Sigmoid colon (tissue), 7 donors: ENCODE results near the gene VOPP1. TPM values are rescaled to one million over a fixed set of nuclear protein-coding genes. Genes with fewer than 3 reads are reported as not detected.

Experiments used
- DNase-seq: peaks from one replicate; pipeline ENCODE4 v3.0.0-alpha.2; 2019
- H3K27ac ChIP-seq, 4 donors: fragments of 200-600 bp; sonication (generic); one replicate each; pipeline ENCODE4 v1.5.1; 2016 to 2019; ENCODE audit warnings: mild to moderate bottlenecking in 1 of 4
- H3K27me3 ChIP-seq, 3 donors: fragments of 200-600 bp; sonication (generic); one replicate each; pipeline ENCODE4 v1.5.1; 2019; ENCODE audit warnings: mild to moderate bottlenecking in 1 of 3
- H3K36me3 ChIP-seq, 4 donors: fragments of 200-600 bp; sonication (generic); one replicate each; pipeline ENCODE4 v1.5.1; 2016 to 2019
- H3K4me1 ChIP-seq, 4 donors: fragments of 200-600 bp; sonication (generic); one replicate each; pipeline ENCODE4 v1.5.1; 2017 to 2019
- H3K4me3 ChIP-seq, 4 donors: fragments of 200-600 bp; sonication (generic); one replicate each; pipeline ENCODE4 v1.5.1; 2017 to 2019; ENCODE audit warnings: mild to moderate bottlenecking in 2 of 4, moderate library complexity in 1 of 4
- H3K9me3 ChIP-seq, 4 donors: fragments of 200-600 bp in 3 of 4; sonication (generic) in 3 of 4; one replicate each; pipeline versions ENCODE4 v1.5.1 to v1.6.1; 2013 to 2019
- EP300 ChIP-seq, 4 donors: sonication (generic); formaldehyde crosslinking; IDR thresholded peaks; one replicate each; pipeline ENCODE4 v1.6.1; 2017; ENCODE audit warnings: antibody characterized with exemption in 4 of 4
- POLR2A ChIP-seq, 2 donors: fragments of 450-650 bp; IDR thresholded peaks; one replicate each; pipeline ENCODE4 v1.6.1; 2016; ENCODE audit warnings: antibody characterized with exemption in 2 of 2, mild to moderate bottlenecking in 2 of 2, moderate library complexity in 2 of 2
- POLR2AphosphoS5 ChIP-seq, 4 donors: sonication (generic); formaldehyde crosslinking; IDR thresholded peaks; one replicate each; pipeline ENCODE4 v1.6.1; 2017; ENCODE audit warnings: antibody characterized with exemption in 4 of 4
- WGBS, 2 donors: extraction: QIAGEN DNeasy Blood & Tissue Kit; methylation state at CpG; one replicate each; pipeline ENCODE4 v1.1.7; 2013; 5-methylcytosine and 5-hydroxymethylcytosine counted together
- intact Hi-C: fragments of 100-400 bp; cut with DNase I; formaldehyde crosslinking; loops from one replicate; pipeline ENCODE4 v1.15.1; 2023
- polyA plus RNA-seq, 3 donors: library from polyadenylated mRNA; stranded (reverse); fragments of 200-250 nt; gene quantifications; one replicate each; pipeline ENCODE4 v1.2.3, GENCODE V29; 2013
- total RNA-seq, 4 donors: library from RNA; depleted of rRNA; stranded (reverse); fragments of >200 nt; gene quantifications; one replicate each; pipeline ENCODE4 v1.1.0, GENCODE V29; 2016
- TF ChIP-seq, protein P1 (sequence below), 4 experiments: fragments of 450-650 bp in 3 of 4; fragments of 200-600 bp in 1 of 4; IDR thresholded peaks; one replicate each; pipeline ENCODE4 v1.5.1; 2016 to 2019; ENCODE audit warnings: antibody characterized with exemption in 4 of 4, mild to moderate bottlenecking in 3 of 4, moderate library complexity in 2 of 4
- donor health status: healthy with polysubstance abuse.
- donor health status: Bipolar disorder and iron deficiency.
- donor health status: healthy.

VOPP1 gene
- total and polyA plus RNA-seq, 7 donors = 22.2 to 59.5 (median 26.4) TPM

DNA sequence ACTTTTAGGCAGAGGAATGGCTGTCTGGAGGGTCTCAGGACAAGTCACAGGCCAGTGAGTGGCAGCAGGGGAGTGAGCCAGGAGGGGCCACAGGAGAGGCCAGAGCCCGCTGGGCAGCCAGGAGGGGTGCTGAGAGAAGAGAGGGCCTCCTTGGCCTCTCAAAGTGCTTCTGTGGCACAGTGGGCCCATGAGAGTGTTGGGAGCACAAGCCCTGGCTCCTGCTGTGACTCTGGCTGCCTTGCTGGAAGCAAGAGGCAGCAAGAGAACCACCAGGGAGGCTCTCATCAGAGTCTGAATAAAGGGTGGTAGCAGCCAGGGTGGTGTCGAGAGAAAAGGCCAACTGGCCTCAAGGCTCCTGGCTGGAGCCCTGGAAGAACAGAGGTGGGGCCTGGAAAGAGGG lies 91.1 kb downstream of the VOPP1 start:
- intact Hi-C loops = no loop called here
- Histone ChIP-seq H3K4me3 (no peak overlapping the region), H3K27me3 (no peaks in the 10 kb centered on the region), H3K4me1 (peaks cover 0 to 7% (median 0%) of the 10 kb centered on the region in 4 donors), H3K36me3 (peaks cover 0 to 15% (median 0%) of the 10 kb centered on the region in 4 donors), H3K9me3 (no peaks in the 10 kb centered on the region), H3K27ac (no peak overlapping the region)
- DNase-seq = no peak
- 94 to 96% methylated on average over 2 of the region's 2 CpGs for WGBS, 2 donors
- TF ChIP-seq, protein P1, sequence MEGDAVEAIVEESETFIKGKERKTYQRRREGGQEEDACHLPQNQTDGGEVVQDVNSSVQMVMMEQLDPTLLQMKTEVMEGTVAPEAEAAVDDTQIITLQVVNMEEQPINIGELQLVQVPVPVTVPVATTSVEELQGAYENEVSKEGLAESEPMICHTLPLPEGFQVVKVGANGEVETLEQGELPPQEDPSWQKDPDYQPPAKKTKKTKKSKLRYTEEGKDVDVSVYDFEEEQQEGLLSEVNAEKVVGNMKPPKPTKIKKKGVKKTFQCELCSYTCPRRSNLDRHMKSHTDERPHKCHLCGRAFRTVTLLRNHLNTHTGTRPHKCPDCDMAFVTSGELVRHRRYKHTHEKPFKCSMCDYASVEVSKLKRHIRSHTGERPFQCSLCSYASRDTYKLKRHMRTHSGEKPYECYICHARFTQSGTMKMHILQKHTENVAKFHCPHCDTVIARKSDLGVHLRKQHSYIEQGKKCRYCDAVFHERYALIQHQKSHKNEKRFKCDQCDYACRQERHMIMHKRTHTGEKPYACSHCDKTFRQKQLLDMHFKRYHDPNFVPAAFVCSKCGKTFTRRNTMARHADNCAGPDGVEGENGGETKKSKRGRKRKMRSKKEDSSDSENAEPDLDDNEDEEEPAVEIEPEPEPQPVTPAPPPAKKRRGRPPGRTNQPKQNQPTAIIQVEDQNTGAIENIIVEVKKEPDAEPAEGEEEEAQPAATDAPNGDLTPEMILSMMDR (IDR thresholded peaks at IDR 0.05) = no peak
- TF ChIP-seq POLR2AphosphoS5 (IDR thresholded peaks at IDR 0.05) = no peak
- TF ChIP-seq POLR2A (IDR thresholded peaks at IDR 0.05) = no peak
- no peak for TF ChIP-seq EP300 (IDR thresholded peaks at IDR 0.05)

DNA sequence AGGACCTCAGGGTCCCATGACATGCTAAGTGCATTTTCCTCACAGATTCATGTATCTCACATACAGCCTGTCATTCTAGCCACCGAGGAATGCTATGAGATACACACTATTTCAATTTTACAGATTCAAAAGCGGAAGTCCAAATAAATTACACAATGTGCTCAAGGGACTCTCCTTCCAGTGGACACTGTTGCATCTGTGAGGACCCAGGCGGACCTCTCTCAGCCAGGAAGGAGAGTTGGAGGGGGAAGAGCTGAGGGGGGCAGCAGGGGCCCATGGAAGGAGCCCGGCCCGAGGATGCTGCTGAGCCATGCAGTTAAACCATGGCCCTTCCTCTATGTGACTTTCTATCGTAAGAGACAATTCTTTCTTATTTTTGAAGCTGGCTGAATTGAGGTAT lies 93.6 kb downstream of the VOPP1 start:
- WGBS, 2 donors = 85 to 89% methylated on average over 6 of the region's 6 CpGs
- Histone ChIP-seq H3K36me3 (peaks cover 0 to 5% (median 0%) of the 10 kb centered on the region in 4 donors), H3K4me1 (peaks cover 0 to 7% (median 0%) of the 10 kb centered on the region in 4 donors), H3K9me3 (no peaks in the 10 kb centered on the region), H3K4me3 (no peak overlapping the region), H3K27ac (no peak overlapping the region), H3K27me3 (no peaks in the 10 kb centered on the region)
- no peak for DNase-seq
- TF ChIP-seq, protein P1 (IDR thresholded peaks at IDR 0.05) = no peak
- TF ChIP-seq POLR2AphosphoS5 (IDR thresholded peaks at IDR 0.05) = no peak
- TF ChIP-seq POLR2A (IDR thresholded peaks at IDR 0.05) = no peak
- TF ChIP-seq EP300 (IDR thresholded peaks at IDR 0.05) = no peak
- intact Hi-C loops = no loop called here

DNA sequence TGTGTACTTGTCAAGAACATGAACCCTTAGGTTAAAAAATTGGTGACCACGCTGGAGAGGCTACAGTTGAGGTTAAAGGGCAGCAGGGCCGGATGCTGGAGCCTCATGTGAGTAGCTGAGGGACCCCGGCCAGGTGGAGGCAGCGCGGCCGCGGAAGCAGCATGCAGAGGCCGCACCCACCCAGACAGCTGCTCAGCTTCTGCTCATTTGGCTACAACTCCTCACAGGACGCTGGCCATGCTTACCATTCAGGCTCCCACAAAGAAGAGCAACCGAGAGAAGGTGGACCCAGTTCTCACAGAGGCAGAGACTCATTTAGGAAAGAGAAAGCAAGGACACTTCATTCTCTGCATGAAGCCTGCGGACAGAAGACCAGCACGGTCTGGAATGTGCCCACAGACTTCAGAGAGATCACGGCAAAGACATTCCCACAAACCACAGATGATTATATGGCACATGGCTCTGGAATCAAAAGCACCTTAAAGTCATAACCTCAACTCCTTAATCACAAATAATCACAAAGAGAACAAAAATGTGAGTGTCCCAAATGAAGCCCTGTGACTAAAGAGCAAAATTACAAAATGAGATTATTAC lies 94.4 kb downstream of the VOPP1 start:
- H3K4me1 ChIP-seq = peaks cover 0 to 4% (median 0%) of the 10 kb centered on the region in 4 donors
- H3K36me3 ChIP-seq = peaks cover 0 to 11% (median 2%) of the 10 kb centered on the region in 4 donors
- H3K9me3 ChIP-seq = no peaks in the 10 kb centered on the region
- WGBS, 2 donors = 86% methylated on average over 13 of the region's 13 CpGs
- no peaks in the 10 kb centered on the region for H3K27me3 ChIP-seq
- no peak for DNase-seq
- TF ChIP-seq, protein P1 (IDR thresholded peaks at IDR 0.05) = no peak
- TF ChIP-seq POLR2A (IDR thresholded peaks at IDR 0.05) = no peak
- no peak overlapping the region for H3K27ac ChIP-seq
- H3K4me3 ChIP-seq = no peak overlapping the region
- intact Hi-C loops = no loop called here

DNA sequence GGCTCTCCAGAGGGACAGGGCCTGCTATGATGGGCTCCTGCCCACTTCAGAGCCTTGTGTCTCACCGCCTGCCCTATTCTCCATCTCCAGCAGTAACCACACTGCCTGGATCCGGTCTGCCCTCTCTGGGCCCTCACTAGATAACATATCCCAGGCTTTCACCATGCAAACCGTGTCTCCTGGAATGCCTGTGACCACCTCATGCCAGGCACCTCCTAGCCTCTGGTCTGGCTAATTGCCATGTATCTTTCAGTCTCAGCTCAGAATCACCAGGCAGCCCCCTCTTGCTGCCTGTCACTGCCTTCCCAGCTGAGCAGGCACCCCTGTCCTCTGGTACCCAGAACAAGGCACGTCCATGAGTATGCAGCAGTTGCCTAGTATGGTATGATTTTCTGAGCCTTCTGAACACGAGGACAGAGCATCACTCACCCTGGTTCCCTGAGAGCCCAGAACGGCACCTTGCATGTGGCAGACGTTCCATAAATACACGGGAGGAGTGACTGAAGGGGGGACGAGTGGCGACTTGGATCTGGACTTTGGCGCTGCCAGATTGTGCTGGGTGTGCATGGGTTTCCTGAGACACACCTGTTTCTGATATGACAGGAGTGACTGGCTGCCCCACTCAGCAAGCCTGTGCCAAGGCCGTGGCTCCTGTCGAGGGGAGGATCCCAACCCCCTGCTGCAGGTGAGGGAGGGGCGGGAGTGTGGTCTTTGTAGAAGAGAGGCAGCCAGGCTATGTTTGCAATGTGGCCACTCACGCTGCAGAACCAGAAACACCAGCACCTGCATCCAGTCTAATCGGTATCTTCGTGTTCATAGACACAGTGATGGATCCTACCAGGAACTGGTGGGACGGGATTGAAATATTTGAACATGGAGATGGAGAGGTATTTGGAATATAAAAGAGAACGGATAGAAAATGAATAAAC lies 95.2 kb downstream of the VOPP1 start:
- Histone ChIP-seq H3K9me3 (no peaks in the 10 kb centered on the region), H3K27me3 (no peaks in the 10 kb centered on the region), H3K4me1 (no peaks in the 10 kb centered on the region), H3K36me3 (peaks cover 0 to 12% (median 2%) of the 10 kb centered on the region in 4 donors), H3K27ac (no peak overlapping the region), H3K4me3 (no peak overlapping the region)
- 94% methylated on average over 19 of the region's 19 CpGs for WGBS, 2 donors
- TF ChIP-seq EP300 (IDR thresholded peaks at IDR 0.05) = no peak
- TF ChIP-seq POLR2A (IDR thresholded peaks at IDR 0.05) = no peak
- no peak for TF ChIP-seq POLR2AphosphoS5 (IDR thresholded peaks at IDR 0.05)
- TF ChIP-seq, protein P1 (IDR thresholded peaks at IDR 0.05) = no peak
- no peak for DNase-seq
- intact Hi-C loops = no loop called here
